GM21381 (cell line): Measurements from ENCODE around the gene PARVB.

Source experiments
- ATAC-seq: cut with Tn5 transposase; IDR thresholded peaks from one replicate; pipeline ENCODE4 v1.9.1; 2021; ENCODE audit warnings: mild to moderate bottlenecking, moderate library complexity; ENCODE audit not compliant: unreplicated experiment

Gene PARVB, protein sequence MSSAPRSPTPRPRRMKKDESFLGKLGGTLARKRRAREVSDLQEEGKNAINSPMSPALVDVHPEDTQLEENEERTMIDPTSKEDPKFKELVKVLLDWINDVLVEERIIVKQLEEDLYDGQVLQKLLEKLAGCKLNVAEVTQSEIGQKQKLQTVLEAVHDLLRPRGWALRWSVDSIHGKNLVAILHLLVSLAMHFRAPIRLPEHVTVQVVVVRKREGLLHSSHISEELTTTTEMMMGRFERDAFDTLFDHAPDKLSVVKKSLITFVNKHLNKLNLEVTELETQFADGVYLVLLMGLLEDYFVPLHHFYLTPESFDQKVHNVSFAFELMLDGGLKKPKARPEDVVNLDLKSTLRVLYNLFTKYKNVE

GRCh38 chr22:44024288-44024921 is at the start of gene PARVB:
Gene PARVB (plus strand): TSS chr22:44024302. CDS start chr22:44024340, 38 bp downstream.
- ATAC-seq = no peak

DNA sequence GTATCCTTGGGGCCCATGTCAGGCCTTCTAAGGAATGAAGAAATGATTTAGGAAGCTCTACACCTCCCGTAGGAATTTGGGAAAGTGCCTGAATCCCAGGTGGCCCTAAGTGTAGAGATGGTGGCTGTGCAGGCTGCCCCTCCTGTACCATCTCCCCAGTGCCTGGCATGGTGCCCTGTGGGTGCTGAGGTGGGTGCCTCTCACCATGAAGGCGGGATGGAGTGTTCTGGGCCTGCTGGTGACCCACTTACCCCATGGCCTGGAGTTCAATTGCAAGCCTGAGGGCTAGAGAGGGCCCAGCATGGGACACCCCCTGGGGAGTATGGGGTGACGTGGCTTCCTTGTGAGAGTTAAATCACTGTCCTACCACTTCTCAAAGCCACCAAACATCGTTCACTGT is 49.1 kb upstream of the PARVB start:
- no peak for ATAC-seq

GRCh38 chr22:43976861-43977795 is 47.0 kb upstream of the PARVB start:
- ATAC-seq = no peak

GRCh38 chr22:43978558-43978957 is 45.5 kb upstream of the PARVB start:
- no peak for ATAC-seq

GRCh38 chr22:43980579-43980978 is 43.5 kb upstream of the PARVB start:
- no peak for ATAC-seq

- ATAC-seq = no peak
These were observed 43.1 kb upstream of the PARVB start for GRCh38 chr22:43980996-43981395.

DNA sequence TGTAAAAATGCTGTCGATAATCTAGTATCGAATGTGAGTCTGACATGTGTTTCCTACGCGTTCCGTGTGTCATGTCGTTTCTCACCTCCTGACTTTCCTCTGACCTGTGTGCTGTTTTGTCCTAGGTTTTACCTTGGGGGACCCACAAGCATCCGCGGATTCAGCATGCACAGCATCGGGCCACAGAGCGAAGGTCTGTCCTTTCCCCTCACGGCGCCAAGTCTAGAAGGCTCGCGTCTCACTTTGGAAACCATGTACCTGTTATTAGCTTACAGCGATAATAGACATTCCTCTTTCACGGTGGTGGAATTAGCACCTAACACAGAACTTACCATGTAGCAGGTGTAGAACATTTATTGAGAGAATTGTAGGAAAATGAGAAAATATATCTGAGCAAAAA is 40.3 kb upstream of the PARVB start:
- no peak for ATAC-seq

DNA sequence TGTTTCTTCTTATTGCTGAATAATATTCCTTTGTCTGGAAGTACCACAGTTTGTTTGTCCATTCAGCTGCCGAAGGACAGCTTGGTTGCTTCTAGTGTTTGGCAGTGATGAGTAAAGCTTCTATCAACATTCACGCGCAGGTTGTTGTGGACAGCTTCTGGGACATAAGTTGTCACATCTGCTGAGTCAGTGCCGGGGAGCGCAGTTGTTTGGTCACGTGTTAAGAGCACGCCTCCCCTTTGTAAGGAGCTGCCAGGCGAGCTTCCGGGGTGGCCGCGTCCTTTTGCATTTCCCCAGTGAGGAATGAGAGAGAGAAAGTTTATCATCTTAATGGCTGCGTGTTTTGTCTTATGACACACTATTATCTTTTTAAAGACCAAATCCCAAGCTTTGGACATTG is 38.6 kb upstream of the PARVB start:
- ATAC-seq = no peak

DNA sequence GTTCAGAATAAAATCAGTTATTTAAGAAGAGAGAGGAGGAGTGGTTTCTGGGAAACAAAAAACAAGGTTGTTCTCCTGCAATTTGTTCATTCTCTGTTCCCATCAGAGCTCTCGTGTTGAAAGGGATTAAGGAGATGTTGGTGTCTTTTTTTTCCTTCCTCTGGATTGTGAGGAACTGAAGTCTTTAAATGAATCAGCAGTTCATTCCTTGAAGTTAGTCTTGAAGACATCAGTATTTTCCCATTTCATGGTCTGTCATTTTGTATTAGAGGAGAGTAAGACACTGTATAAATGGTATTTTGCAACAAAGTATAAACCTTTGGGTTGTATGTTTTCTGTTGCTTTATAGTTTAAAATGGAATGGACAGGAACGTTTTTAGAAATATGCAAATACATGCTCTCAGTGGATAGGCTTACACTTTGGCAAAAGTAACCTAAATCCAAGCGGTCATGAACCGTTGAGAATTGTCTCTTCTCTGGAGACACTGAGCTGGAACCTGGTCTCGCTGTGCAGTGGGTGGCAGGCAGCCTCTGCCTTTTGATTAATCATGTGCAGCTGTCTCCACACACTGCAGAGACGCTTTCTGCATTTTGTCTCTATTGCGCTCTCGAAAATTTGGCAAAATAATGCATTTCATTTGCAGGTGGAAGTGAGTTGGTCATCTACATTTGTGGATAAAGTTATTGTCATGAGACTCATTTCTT is 35.8 kb upstream of the PARVB start:
- no peak for ATAC-seq

- ATAC-seq = no peak
These were observed 35.1 kb upstream of the PARVB start for GRCh38 chr22:43988960-43989359.

- ATAC-seq = no peak
These were observed 34.1 kb upstream of the PARVB start for GRCh38 chr22:43990044-43990443.

- no peak for ATAC-seq
These were observed 32.6 kb upstream of the PARVB start for GRCh38 chr22:43991316-43992020.

DNA sequence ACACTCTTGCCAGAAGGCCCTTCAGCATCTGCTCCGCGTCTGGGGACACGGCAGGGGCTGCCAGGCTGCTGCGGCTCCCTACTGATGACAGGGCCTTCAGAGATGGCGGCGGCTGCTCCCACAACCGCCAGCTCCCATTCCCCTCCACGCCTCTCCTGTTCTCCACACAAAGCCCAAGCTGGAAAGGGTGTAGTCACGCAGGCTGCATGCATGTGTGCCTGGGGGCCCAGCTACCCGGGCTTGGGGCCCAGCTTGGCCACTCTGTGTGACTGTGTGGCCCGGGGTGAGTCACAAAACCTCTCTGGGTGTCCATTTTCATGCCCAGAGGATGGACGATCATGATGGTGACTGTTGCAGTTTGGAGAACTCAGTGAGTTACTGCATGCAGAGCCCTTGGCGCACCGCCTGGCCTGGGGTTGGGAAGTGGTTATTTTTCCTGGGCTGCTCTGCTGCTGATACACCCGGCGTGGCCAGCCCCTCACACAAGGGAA is 31.7 kb upstream of the PARVB start:
- no peak for ATAC-seq

DNA sequence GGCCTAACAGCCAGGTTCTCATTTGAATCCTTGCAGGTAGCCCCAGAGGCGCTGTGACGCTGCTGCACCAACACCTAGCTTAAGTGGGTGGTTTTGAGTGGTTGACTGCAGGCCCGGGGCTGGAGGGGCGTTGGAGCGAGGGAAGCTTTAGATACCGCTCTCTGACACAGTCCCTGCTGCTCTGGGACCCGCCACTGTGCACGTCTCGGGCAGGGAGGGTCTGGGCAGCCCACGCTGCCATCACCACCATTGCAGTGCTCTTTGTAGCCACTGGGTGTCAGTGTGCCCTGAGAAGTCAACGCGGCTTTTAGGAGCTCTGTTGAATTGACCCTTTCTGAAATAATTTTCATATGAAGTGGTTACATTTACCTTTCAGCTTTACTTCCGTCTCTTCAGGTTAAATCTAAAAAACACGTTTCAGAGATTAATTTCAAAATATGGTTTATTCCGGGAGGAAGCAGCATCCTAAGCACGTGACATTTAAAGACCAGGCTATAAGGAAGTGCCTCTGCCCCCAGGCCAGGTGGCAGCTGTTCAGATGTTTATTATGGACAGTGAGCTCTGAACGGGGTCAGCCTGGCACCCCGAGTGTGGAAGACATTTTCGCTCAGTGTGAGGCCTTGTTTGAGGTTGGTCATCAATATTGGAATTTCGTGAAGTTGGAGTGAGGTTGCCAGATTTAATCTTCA is 30.9 kb upstream of the PARVB start:
- no peak for ATAC-seq

DNA sequence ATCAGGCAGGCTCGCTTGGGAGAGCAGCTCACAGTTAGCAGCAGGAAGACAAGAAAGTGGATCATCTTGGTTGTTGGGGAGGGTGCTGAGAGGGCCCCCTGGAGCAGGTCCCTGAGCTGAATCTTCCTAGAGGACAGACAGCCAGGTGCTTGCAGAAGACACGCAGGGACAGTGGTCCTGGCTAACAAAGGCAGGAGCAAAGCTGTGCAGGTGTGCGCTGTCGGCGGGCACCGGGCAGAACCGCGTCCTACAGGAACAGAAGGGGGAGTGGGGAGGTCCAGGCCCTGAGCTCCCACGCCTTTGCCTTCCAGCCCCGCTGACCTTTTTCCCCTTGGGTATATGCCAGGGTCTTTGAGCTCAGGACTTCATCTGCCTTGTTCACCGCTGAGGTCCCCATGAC is 30.1 kb upstream of the PARVB start:
- no peak for ATAC-seq

DNA sequence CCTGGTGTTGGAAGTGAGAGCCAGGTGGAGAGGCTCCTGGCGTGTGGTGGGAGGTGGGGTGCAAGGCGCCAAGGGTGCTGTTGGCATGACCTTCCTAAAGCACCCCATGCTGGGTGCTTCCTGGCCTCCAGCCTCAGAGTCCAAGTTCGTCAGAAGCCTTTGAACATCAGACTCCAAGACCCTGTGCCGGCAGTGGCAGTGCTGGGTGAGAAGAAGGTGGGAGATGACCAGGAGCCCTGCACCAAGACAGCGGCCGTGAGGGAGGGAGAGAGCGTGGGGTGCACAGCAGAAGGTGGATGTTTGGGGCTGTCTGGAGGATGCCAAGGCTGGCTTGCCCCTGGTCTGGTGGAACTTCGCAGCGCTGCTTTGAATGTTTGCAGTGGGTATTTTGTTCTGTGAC is 29.7 kb upstream of the PARVB start:
- ATAC-seq = no peak

GRCh38 chr22:43995057-43995685 is 28.9 kb upstream of the PARVB start:
- ATAC-seq = no peak

DNA sequence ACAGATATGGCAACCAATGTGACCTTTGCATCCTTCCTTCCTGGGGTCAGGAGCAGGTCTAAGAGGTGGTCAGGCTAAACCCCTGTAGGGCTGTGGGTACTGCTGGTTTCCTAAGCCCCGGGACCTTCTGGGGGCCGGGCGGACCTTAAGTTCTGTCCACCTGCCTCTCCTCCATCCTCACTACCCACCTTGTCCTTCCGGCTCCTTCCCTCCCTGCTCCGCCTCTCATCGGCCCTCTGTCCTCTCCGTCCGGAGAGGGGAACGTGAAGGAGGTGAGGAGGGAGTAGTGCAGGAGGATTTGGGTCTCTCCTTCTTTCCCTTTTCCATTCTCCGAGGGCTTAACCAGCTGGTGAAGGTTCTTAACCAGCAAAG is 28.3 kb upstream of the PARVB start:
- ATAC-seq = no peak
